ENCODE results near the gene AGER.
"Not testable (repeated sequence)": the region's sequence is repeated elsewhere in the genome, so short reads cannot be mapped to it uniquely, and the experiment has no call there.

GRCh38 chr6:32193096-32193495 is 9.0 kb upstream of the AGER start:
- TF ChIP-seq CCAR2 (IDR thresholded peaks at IDR 0.05; ENCODE audit: low read depth, low read length); POLR2A (conservative IDR thresholded peaks at IDR 0.05); ZFP30 (CRISPR knock-in tag; IDR thresholded peaks at IDR 0.05; ENCODE audit: borderline replicate concordance); HMGXB4 (CRISPR knock-in tag; IDR thresholded peaks at IDR 0.05); HDAC2 (IDR thresholded peaks at IDR 0.05); TCF7 (IDR thresholded peaks at IDR 0.05; ENCODE audit: borderline replicate concordance); RAD21 (CRISPR knock-in tag; conservative IDR thresholded peaks at IDR 0.05 in 1 of 2, IDR thresholded peaks at IDR 0.05 in 1 of 2); EP300 (IDR thresholded peaks at IDR 0.05; ENCODE audit: low read length): not testable (repeated sequence)
- TF ChIP-seq, protein P1, sequence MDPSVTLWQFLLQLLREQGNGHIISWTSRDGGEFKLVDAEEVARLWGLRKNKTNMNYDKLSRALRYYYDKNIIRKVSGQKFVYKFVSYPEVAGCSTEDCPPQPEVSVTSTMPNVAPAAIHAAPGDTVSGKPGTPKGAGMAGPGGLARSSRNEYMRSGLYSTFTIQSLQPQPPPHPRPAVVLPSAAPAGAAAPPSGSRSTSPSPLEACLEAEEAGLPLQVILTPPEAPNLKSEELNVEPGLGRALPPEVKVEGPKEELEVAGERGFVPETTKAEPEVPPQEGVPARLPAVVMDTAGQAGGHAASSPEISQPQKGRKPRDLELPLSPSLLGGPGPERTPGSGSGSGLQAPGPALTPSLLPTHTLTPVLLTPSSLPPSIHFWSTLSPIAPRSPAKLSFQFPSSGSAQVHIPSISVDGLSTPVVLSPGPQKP (CRISPR knock-in tag; IDR thresholded peaks at IDR 0.05) = not testable (repeated sequence)
- TF ChIP-seq, protein P2, sequence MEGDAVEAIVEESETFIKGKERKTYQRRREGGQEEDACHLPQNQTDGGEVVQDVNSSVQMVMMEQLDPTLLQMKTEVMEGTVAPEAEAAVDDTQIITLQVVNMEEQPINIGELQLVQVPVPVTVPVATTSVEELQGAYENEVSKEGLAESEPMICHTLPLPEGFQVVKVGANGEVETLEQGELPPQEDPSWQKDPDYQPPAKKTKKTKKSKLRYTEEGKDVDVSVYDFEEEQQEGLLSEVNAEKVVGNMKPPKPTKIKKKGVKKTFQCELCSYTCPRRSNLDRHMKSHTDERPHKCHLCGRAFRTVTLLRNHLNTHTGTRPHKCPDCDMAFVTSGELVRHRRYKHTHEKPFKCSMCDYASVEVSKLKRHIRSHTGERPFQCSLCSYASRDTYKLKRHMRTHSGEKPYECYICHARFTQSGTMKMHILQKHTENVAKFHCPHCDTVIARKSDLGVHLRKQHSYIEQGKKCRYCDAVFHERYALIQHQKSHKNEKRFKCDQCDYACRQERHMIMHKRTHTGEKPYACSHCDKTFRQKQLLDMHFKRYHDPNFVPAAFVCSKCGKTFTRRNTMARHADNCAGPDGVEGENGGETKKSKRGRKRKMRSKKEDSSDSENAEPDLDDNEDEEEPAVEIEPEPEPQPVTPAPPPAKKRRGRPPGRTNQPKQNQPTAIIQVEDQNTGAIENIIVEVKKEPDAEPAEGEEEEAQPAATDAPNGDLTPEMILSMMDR (IDR thresholded peaks at IDR 0.05 in 2 of 3, conservative IDR thresholded peaks at IDR 0.05 in 1 of 3; ENCODE audit: insufficient read depth in 2 of 3, low read depth in 1 of 3, low read length in 3 of 3) = not testable (repeated sequence)
